Trophoblast cell (in vitro differentiated cells and primary cell): Measurements from ENCODE around the gene ARHGAP45.

Experiments
- DNase-seq, 2 donors: peaks; one replicate each; pipeline ENCODE4 v3.0.0-alpha.2; 2016
- H2AFZ ChIP-seq: 2 replicates; pipeline ENCODE4 v1.6.1; 2013; ENCODE audit warnings: low read length, moderate library complexity, mild to moderate bottlenecking; ENCODE audit not compliant: insufficient read depth, poor library complexity
- H2AK5ac ChIP-seq: 2 replicates; pipeline ENCODE4 v1.6.1; 2013; ENCODE audit warnings: mild to moderate bottlenecking, low read length
- H2BK120ac ChIP-seq: 2 replicates; pipeline ENCODE4 v1.6.1; 2013; ENCODE audit warnings: low read length, mild to moderate bottlenecking, moderate library complexity; ENCODE audit not compliant: insufficient read depth, poor library complexity
- H2BK12ac ChIP-seq: 2 replicates; pipeline ENCODE4 v1.6.1; 2013; ENCODE audit warnings: mild to moderate bottlenecking, low read length, moderate library complexity
- H2BK5ac ChIP-seq: 2 replicates; pipeline ENCODE4 v1.6.1; 2013; ENCODE audit warnings: low read length, low read depth, moderate library complexity, mild to moderate bottlenecking; ENCODE audit not compliant: poor library complexity
- H3K14ac ChIP-seq: 2 replicates; pipeline ENCODE4 v1.6.1; 2013; ENCODE audit warnings: mild to moderate bottlenecking, low read length
- H3K18ac ChIP-seq: 2 replicates; pipeline ENCODE4 v1.6.1; 2013; ENCODE audit warnings: mild to moderate bottlenecking, low read length
- H3K23ac ChIP-seq: 2 replicates; pipeline ENCODE4 v1.6.1; 2013; ENCODE audit warnings: low read length
- H3K27ac ChIP-seq: 2 replicates; pipeline ENCODE4 v1.5.1; 2013; ENCODE audit warnings: low read depth, mild to moderate bottlenecking, inconsistent platforms, low read length, moderate library complexity
- H3K27me3 ChIP-seq: 2 replicates; pipeline ENCODE4 v1.6.1; 2013; ENCODE audit warnings: inconsistent platforms, mild to moderate bottlenecking, low read length, moderate library complexity; ENCODE audit not compliant: insufficient read depth
- H3K36me3 ChIP-seq, 2 experiments: 1 replicate in 1 of 2; 2 replicates in 1 of 2; pipeline ENCODE4 v1.6.1; 2013; ENCODE audit warnings: low read length in 2 of 2, mild to moderate bottlenecking in 2 of 2, moderate library complexity in 1 of 2; ENCODE audit not compliant: insufficient read depth in 2 of 2, control insufficient read depth in 1 of 2
- H3K4ac ChIP-seq: 2 replicates; pipeline ENCODE4 v1.6.1; 2013; ENCODE audit warnings: low read depth, mild to moderate bottlenecking, low read length, moderate library complexity
- H3K4me1 ChIP-seq, 2 experiments: 1 replicate in 1 of 2; 2 replicates in 1 of 2; pipeline ENCODE4 v1.6.1; 2013; ENCODE audit warnings: low read length in 2 of 2, mild to moderate bottlenecking in 2 of 2, moderate library complexity in 1 of 2; ENCODE audit not compliant: insufficient read depth in 2 of 2, control insufficient read depth in 1 of 2
- H3K4me2 ChIP-seq: 2 replicates; pipeline ENCODE4 v1.6.1; 2013; ENCODE audit warnings: inconsistent platforms, mild to moderate bottlenecking, low read length, moderate library complexity
- H3K4me3 ChIP-seq: 2 replicates; pipeline ENCODE4 v1.5.1; 2013; ENCODE audit warnings: mild to moderate bottlenecking, low read depth, low read length, inconsistent platforms
- H3K79me1 ChIP-seq: one replicate; pipeline ENCODE4 v1.6.1; 2013; ENCODE audit warnings: low read length
- H3K79me2 ChIP-seq: 2 replicates; pipeline ENCODE4 v1.6.1; 2013; ENCODE audit warnings: low read length, mild to moderate bottlenecking; ENCODE audit not compliant: control insufficient read depth, insufficient read depth, poor library complexity
- H3K9ac ChIP-seq: 2 replicates; pipeline ENCODE4 v1.6.1; 2013; ENCODE audit warnings: mild to moderate bottlenecking, low read length
- H3K9me3 ChIP-seq: 2 replicates; pipeline ENCODE4 v1.6.1; 2013; ENCODE audit warnings: low read depth, mild to moderate bottlenecking, control low read depth, inconsistent platforms, low read length; ENCODE audit not compliant: insufficient read depth
- H4K12ac ChIP-seq: 2 replicates; pipeline ENCODE4 v1.6.1; 2013; ENCODE audit warnings: low read depth, mild to moderate bottlenecking, low read length, moderate library complexity
- H4K8ac ChIP-seq: 2 replicates; pipeline ENCODE4 v1.6.1; 2013; ENCODE audit warnings: low read depth, mild to moderate bottlenecking, low read length, moderate library complexity
- H4K91ac ChIP-seq: one replicate; pipeline ENCODE4 v1.6.1; 2013; ENCODE audit warnings: low read depth, mild to moderate bottlenecking, low read length, moderate library complexity
- whole genome bisulfite sequencing: extraction: QIAGEN DNeasy Blood & Tissue Kit; methylation state at CpG from one replicate; pipeline ENCODE4 v1.1.7; 2013; ENCODE audit warnings: missing lambda C conversion rate; ENCODE audit not compliant: insufficient read length, insufficient coverage; ENCODE audit errors: extremely low coverage; 5-methylcytosine and 5-hydroxymethylcytosine counted together

Gene ARHGAP45

GRCh38 chr19:1121395-1121794, 54.4 kb downstream of the ARHGAP45 start:
- no peak overlapping the region for H4K12ac ChIP-seq
- no peaks in the 10 kb centered on the region for H3K79me2 ChIP-seq
- H2BK120ac ChIP-seq, result no peak overlapping the region
- H3K27me3 ChIP-seq, result no peaks in the 10 kb centered on the region
- no peak overlapping the region for H3K27ac ChIP-seq
- H3K9ac ChIP-seq, result no peak overlapping the region
- DNase-seq, result no peak
- H3K23ac ChIP-seq, result no peak overlapping the region
- no CpG with 5 or more reads among the region's 10 CpGs for WGBS
- H3K4ac ChIP-seq, result no peak overlapping the region
- H3K9me3 ChIP-seq, result peaks cover 2% of the 10 kb centered on the region
- no peaks in the 10 kb centered on the region for H3K79me1 ChIP-seq
- H4K8ac ChIP-seq, result no peak overlapping the region
- H2AK5ac ChIP-seq, result no peak overlapping the region
- H2BK5ac ChIP-seq, result no peak overlapping the region
- H3K4me3 ChIP-seq, result no peak overlapping the region
- no peak overlapping the region for H2BK12ac ChIP-seq
- no peak overlapping the region for H3K14ac ChIP-seq
- no peak overlapping the region for H4K91ac ChIP-seq
- peaks cover 84 to 89% of the 10 kb centered on the region in 2 experiments for H3K36me3 ChIP-seq
- no peak overlapping the region for H2AFZ ChIP-seq
- no peaks in the 10 kb centered on the region for H3K4me1 ChIP-seq
- no peak overlapping the region for H3K18ac ChIP-seq
- no peak overlapping the region for H3K4me2 ChIP-seq

GRCh38 chr19:1122021-1122971, 55.3 kb downstream of the ARHGAP45 start:
- Histone ChIP-seq H3K79me1 (no peaks in the 10 kb centered on the region), H3K23ac (no peak overlapping the region), H2BK120ac (no peak overlapping the region), H3K36me3 (peaks cover 83 to 88% of the 10 kb centered on the region in 2 experiments), H3K4me3 (no peak overlapping the region), H4K12ac (no peak overlapping the region), H2BK5ac (no peak overlapping the region), H3K27ac (no peak overlapping the region), H3K9ac (no peak overlapping the region), H3K18ac (peak overlapping the region; percentile 25), H4K8ac (no peak overlapping the region), H3K9me3 (peaks cover 2% of the 10 kb centered on the region), H2AFZ (no peak overlapping the region), H2AK5ac (no peak overlapping the region), H3K79me2 (no peaks in the 10 kb centered on the region), H3K4me1 (no peaks in the 10 kb centered on the region), H3K4ac (no peak overlapping the region), H3K27me3 (no peaks in the 10 kb centered on the region), H4K91ac (no peak overlapping the region), H3K14ac (no peak overlapping the region), H2BK12ac (no peak overlapping the region), H3K4me2 (no peak overlapping the region)
- WGBS, result 100% methylated on average over 1 of the region's 63 CpGs
- DNase-seq, result no peak

- H3K79me1 ChIP-seq, result no peaks in the 10 kb centered on the region
- no peak overlapping the region for H2BK12ac ChIP-seq
- no peak overlapping the region for H4K91ac ChIP-seq
- H3K9ac ChIP-seq, result no peak overlapping the region
- no CpG with 5 or more reads among the region's 21 CpGs for WGBS
- H3K4ac ChIP-seq, result no peak overlapping the region
- no peak overlapping the region for H4K8ac ChIP-seq
- H3K79me2 ChIP-seq, result no peaks in the 10 kb centered on the region
- no peak overlapping the region for H2BK5ac ChIP-seq
- peak; percentile 55 to 65 for DNase-seq
- no peak overlapping the region for H3K4me3 ChIP-seq
- peaks cover 80 to 86% of the 10 kb centered on the region in 2 experiments for H3K36me3 ChIP-seq
- no peak overlapping the region for H2AFZ ChIP-seq
- H4K12ac ChIP-seq, result no peak overlapping the region
- no peak overlapping the region for H3K14ac ChIP-seq
- H3K27ac ChIP-seq, result no peak overlapping the region
- H3K4me2 ChIP-seq, result no peak overlapping the region
- H3K4me1 ChIP-seq, result no peaks in the 10 kb centered on the region
- H3K23ac ChIP-seq, result no peak overlapping the region
- no peaks in the 10 kb centered on the region for H3K27me3 ChIP-seq
- peaks cover 2% of the 10 kb centered on the region for H3K9me3 ChIP-seq
- H2BK120ac ChIP-seq, result no peak overlapping the region
- no peak overlapping the region for H2AK5ac ChIP-seq
- H3K18ac ChIP-seq, result peak overlapping the region; percentile 25
These were observed 56.0 kb downstream of the ARHGAP45 start for GRCh38 chr19:1122972-1123363.

GRCh38 chr19:1123381-1123780, 56.4 kb downstream of the ARHGAP45 start:
- Histone ChIP-seq H2BK12ac (no peak overlapping the region), H2BK120ac (no peak overlapping the region), H3K9me3 (peaks cover 2% of the 10 kb centered on the region), H4K12ac (no peak overlapping the region), H3K36me3 (peaks cover 76 to 82% of the 10 kb centered on the region in 2 experiments), H3K4me1 (no peaks in the 10 kb centered on the region), H2AFZ (no peak overlapping the region), H2AK5ac (no peak overlapping the region), H3K4me3 (no peak overlapping the region), H3K27ac (no peak overlapping the region), H3K18ac (no peak overlapping the region), H3K4ac (no peak overlapping the region), H3K27me3 (no peaks in the 10 kb centered on the region), H3K79me2 (no peaks in the 10 kb centered on the region), H2BK5ac (no peak overlapping the region), H3K4me2 (no peak overlapping the region), H3K14ac (no peak overlapping the region), H4K91ac (no peak overlapping the region), H3K79me1 (no peaks in the 10 kb centered on the region), H3K23ac (no peak overlapping the region), H3K9ac (no peak overlapping the region), H4K8ac (no peak overlapping the region)
- WGBS, result no CpG with 5 or more reads among the region's 20 CpGs
- DNase-seq, result no peak
